Epithelial cell of esophagus (primary cell): ENCODE measurements around the gene STYK1.
A peak's percentile ranks its signal among the peaks of the same experiment; 100 is the strongest.

Experiments used
- DNase-seq: peaks from one replicate; pipeline ENCODE4 v3.0.0; 2010; ENCODE audit warnings: low read depth
- H3K4me3 ChIP-seq: 2 replicates; pipeline ENCODE4 v1.5.1; 2011; ENCODE audit warnings: mild to moderate bottlenecking, low read length, control low read depth
- CTCF ChIP-seq: IDR thresholded peaks from 2 replicates; pipeline ENCODE4 v1.5.1; 2011; ENCODE audit warnings: low read depth, mild to moderate bottlenecking, low read length, control low read depth, inconsistent platforms; ENCODE audit not compliant: insufficient read depth; ENCODE audit errors: missing control alignments

STYK1 gene

DNA sequence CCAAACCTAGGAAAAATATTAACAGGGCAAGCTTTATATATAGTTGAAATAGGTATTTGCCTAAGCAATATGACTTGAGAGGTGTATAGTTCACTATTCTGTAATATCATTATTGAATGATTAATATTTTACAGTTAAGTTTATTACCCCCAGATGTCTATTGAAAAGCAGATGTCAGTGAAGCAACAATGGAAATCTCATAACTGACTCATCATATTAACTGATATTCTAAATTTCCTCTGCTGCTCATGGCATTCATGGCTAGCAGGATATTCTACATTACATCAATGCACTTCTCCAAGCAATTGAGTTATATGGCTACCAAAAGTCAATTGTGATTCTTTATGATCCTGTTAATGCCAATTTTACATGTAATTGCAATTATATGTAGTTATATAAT is 50.7 kb downstream of the STYK1 start:
- DNase-seq: no peak
- no peak for TF ChIP-seq CTCF
- H3K4me3 ChIP-seq: no peak overlapping the region

GRCh38 chr12:10621278-10621677 is 52.6 kb downstream of the STYK1 start:
- no peak for TF ChIP-seq CTCF
- DNase-seq: no peak
- H3K4me3 ChIP-seq: no peak overlapping the region

DNA sequence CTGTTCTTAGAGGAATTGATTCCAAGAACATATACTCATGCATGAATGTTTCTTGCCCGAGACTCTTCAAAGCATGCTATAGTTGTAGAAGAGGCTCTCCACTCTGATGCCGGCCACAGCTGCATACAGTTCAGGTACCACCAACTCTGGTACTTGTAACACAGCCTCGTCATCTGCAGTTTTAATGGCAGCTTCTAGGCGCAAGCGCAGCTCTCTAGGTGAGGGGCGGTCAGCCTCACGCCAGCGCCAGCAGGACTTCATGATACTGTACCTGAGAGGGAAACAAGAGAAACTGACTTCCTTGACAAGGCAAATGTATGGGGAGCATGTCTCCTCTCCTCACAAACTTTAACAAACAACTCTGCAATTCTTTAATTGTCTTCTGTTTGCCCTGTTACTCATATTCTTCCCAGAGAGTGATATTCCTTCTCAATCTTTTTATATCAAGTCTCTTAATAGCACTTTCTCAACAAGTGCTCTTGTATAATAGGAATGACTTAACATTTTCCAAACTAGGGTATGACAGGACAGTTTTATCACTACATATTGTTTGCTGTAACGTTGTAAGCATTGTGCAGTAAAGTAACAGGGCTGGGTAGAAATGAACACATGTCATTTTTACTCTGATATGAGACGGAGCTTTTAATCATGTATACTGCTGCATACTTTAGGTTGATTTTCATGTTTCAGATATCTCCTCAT is 53.6 kb downstream of the STYK1 start:
- no peak for DNase-seq
- no peak for TF ChIP-seq CTCF
- no peak overlapping the region for H3K4me3 ChIP-seq

- no peak overlapping the region for H3K4me3 ChIP-seq
- DNase-seq: peak; percentile 87
- no peak for TF ChIP-seq CTCF
Measured at GRCh38 chr12:10618338-10618987, 55.4 kb downstream of the STYK1 start.

GRCh38 chr12:10617863-10618262 is 56.0 kb downstream of the STYK1 start:
- no peak for TF ChIP-seq CTCF
- DNase-seq: no peak
- H3K4me3 ChIP-seq: no peak overlapping the region

DNA sequence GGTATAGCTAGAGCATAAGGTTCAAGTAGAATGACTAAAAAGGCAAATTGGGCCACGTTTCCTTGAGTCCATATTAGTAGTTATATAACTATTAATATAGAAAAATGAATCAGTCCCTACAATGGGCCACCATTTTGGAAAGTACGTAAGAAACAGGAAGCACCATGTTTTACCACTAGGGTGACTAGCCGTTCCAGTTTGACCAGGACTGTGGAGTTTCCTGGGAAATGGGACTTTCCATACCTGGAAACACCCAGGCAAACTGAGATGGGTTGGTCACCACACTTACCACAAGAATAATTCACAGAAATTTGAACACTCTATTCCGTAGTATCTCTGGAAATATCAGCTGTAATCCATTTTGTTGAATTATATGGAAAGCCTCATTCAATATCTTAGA is 58.3 kb downstream of the STYK1 start:
- TF ChIP-seq CTCF: no peak

GRCh38 chr12:10614056-10614370 is 59.8 kb downstream of the STYK1 start:
- H3K4me3 ChIP-seq: peak overlapping the region; percentile 67
- no peak for DNase-seq
- TF ChIP-seq CTCF: no peak

More for the DNA sequence above, 58.3 kb downstream of the STYK1 start:
- no peak overlapping the region for H3K4me3 ChIP-seq
- DNase-seq: peak; percentile 76
